ENCODE measurements around the gene MANBA. TPM values are rescaled to one million over a fixed set of nuclear protein-coding genes. Genes with fewer than 3 reads are reported as not detected.

Gene MANBA
- total and polyA plus RNA-seq, 2 of the 4 experiments (the other 2 are of a cell fraction) = 11.5 to 17.2 TPM

DNA sequence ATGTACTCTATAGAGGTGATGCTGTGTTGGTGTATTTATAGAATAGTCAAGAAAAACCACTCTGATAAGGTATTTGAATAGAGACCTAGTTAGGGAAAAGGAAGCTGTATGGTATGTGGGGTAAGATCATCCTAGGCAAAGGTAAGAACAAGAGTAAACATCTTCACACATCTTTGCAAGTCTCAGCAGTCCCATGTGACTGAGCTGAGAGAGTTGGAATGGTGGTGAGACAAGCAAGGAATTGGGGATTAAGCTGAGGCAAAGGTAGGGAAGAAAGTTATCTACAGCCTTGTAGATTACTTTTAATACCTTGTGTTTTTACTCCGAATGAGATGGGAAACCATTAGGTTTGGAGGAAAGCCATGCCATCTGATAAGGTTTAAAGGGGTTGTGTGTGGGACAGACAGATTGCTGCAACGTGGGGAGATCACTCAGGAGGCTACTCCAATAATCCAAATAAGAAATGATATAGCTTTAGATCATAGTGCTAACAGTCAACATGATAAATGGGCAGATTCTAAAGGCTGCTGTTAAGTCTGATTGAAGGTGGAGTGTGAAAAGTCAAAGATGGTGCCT, 31.7 kb upstream of the MANBA start:
- H3K9me1 ChIP-seq (ENCODE audit: insufficient read depth, low read length) = no peaks in the 10 kb centered on the region
- no peaks in the 10 kb centered on the region for H3K4me1 ChIP-seq (ENCODE audit: control insufficient read depth, insufficient read depth, low read length)
- H2BK20ac ChIP-seq (ENCODE audit: low read depth, low read length) = no peak overlapping the region

More for the DNA sequence above, 31.7 kb upstream of the MANBA start:
- POLR2A ChIA-PET (ENCODE audit: unreplicated experiment) = no interaction called here
- H2BK120ac ChIP-seq (ENCODE audit: low read depth, low read length) = no peak overlapping the region
- H3K23ac ChIP-seq (ENCODE audit: low read depth, low read length) = no peak overlapping the region
- no TSS peak for BruUV-seq (replicated peaks)
- peaks cover 8 to 28% of the 10 kb centered on the region in 2 experiments for H3K79me1 ChIP-seq (ENCODE audit: low read depth in 1 of 2, low read length in 2 of 2)
- intact Hi-C loops (cut with micrococcal nuclease) = no loop called here
- H2AK9ac ChIP-seq (replicated peaks; ENCODE audit: low read depth, low read length, poor library complexity) = no peak overlapping the region
- ATAC-seq (ENCODE audit: low read depth) = no peak
- WGBS, 2 experiments (ENCODE audit: extremely low coverage in 2 of 2, insufficient read length in 1 of 2) = no CpG with 5 or more reads among the region's 2 CpGs
- H3K9me3 ChIP-seq (ENCODE audit: control insufficient read depth, insufficient read depth, low read length) = no peaks in the 10 kb centered on the region; the same call in 1 of the 2 replicates
- no peak overlapping the region for H3K4me3 ChIP-seq (ENCODE audit: insufficient read depth, low read depth, low read length)
- no peak overlapping the region for H4K8ac ChIP-seq (ENCODE audit: low read depth in 2 of 2, low read length in 2 of 2)
- in situ Hi-C loops (cut with MboI; ENCODE audit: low sequenced_read_pairs) = no loop called here
- peaks cover 16% of the 10 kb centered on the region for H3K36me3 ChIP-seq (ENCODE audit: control insufficient read depth, insufficient read depth, low read length)
- no peak overlapping the region for H2BK15ac ChIP-seq (ENCODE audit: low read depth, low read length)
- H3K9ac ChIP-seq (ENCODE audit: low read depth, low read length) = no peak overlapping the region
- no peak overlapping the region for H3K14ac ChIP-seq (replicated peaks; ENCODE audit: low read depth, low read length)
- no peak overlapping the region for H4K91ac ChIP-seq (ENCODE audit: insufficient read depth, low read depth, low read length)
- dilution Hi-C loops (cut with HindIII; ENCODE audit: low sequenced_read_pairs, unreplicated experiment) = no loop called here
- no peak for DNase-seq
- no peak overlapping the region for H2AK5ac ChIP-seq (ENCODE audit: low read depth, low read length)
- no peak overlapping the region for H3K4ac ChIP-seq (ENCODE audit: low read depth, low read length)
- no peaks in the 10 kb centered on the region for H3K27me3 ChIP-seq (ENCODE audit: control insufficient read depth, insufficient read depth, low read length)
- H3K18ac ChIP-seq (ENCODE audit: low read depth, low read length) = no peak overlapping the region
- H2AFZ ChIP-seq (replicated peaks; ENCODE audit: low read length, poor library complexity) = no peak overlapping the region
- H4K5ac ChIP-seq (ENCODE audit: low read depth, low read length) = no peak overlapping the region
- 0 out of 2 replicates have a peak, but pooled peaks have one; percentile 6 for TF ChIP-seq POLR2A (IDR thresholded peaks at IDR 0.05; ENCODE audit: low read depth, low read length)
- TF ChIP-seq MAFK (IDR thresholded peaks at IDR 0.05; ENCODE audit: low read depth, low read length) = no peak
- TF ChIP-seq CHD1 (IDR thresholded peaks at IDR 0.05; ENCODE audit: low read depth, low read length) = no peak
- no peak overlapping the region for H3K4me2 ChIP-seq (ENCODE audit: low read depth, low read length)
- H3K27ac ChIP-seq (ENCODE audit: insufficient read depth, low read length) = no peak overlapping the region
- CTCF ChIA-PET = no interaction called here
- H4K20me1 ChIP-seq (ENCODE audit: insufficient read depth, low read length) = peaks cover 5% of the 10 kb centered on the region; the same call in 1 of the 2 replicates
- no peak overlapping the region for H2BK5ac ChIP-seq (ENCODE audit: low read depth, low read length, poor library complexity, severe bottlenecking)
- H3K56ac ChIP-seq (ENCODE audit: extremely low read depth, insufficient read depth, low read length) = no peak overlapping the region
